Measurements from ENCODE around the gene ABCC1. TPM values are rescaled to one million over a fixed set of nuclear protein-coding genes. Genes with fewer than 3 reads are reported as not detected.
"Not testable (repeated sequence)": the region's sequence is repeated elsewhere in the genome, so short reads cannot be mapped to it uniquely, and the experiment has no call there.

Gene ABCC1
- total RNA-seq, 1 donor from 2014 or later: 53.7 TPM

DNA sequence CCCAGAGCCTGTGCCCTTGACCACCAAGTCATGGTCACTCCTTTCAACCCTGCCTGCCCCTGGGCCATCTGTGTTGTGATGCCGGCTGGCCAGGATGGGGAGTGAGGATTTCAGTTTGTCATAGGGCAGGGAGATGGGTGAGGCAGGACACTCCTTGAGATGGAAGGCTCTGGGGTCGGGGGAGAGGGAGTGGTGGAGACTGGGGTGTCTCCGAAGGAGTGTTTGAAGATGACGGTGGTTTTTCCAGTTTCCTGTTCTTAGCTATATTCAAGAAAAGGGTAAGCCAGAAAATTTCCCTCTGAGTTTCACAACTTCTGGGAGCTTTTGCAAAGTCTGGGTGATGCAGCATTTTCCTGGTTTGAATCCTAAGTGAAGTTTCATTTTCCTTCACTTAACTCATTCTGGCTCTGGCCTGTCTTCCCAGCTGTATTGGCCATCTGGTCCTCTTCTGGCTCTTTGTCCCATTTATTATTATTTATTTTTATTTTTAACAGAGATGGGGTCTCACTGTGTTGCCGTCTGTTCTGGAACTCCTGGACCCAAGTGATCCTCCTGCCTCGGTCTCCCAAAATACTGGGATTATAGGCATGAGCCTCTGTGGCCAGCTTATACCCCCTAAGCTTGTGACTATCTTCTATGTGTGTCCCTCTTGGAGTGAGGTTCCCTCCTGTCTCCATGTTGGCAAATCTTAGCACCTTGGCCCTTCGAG lies 27.7 kb downstream of the ABCC1 start:
- no peaks in the 10 kb centered on the region for H3K27me3 Mint-ChIP-seq
- H3K36me3 Mint-ChIP-seq: peaks cover 41% of the 10 kb centered on the region
- peaks cover 11% of the 10 kb centered on the region for H3K9me3 Mint-ChIP-seq
- H3K4me3 Mint-ChIP-seq: no peak overlapping the region
- TF ChIP-seq, protein P1, sequence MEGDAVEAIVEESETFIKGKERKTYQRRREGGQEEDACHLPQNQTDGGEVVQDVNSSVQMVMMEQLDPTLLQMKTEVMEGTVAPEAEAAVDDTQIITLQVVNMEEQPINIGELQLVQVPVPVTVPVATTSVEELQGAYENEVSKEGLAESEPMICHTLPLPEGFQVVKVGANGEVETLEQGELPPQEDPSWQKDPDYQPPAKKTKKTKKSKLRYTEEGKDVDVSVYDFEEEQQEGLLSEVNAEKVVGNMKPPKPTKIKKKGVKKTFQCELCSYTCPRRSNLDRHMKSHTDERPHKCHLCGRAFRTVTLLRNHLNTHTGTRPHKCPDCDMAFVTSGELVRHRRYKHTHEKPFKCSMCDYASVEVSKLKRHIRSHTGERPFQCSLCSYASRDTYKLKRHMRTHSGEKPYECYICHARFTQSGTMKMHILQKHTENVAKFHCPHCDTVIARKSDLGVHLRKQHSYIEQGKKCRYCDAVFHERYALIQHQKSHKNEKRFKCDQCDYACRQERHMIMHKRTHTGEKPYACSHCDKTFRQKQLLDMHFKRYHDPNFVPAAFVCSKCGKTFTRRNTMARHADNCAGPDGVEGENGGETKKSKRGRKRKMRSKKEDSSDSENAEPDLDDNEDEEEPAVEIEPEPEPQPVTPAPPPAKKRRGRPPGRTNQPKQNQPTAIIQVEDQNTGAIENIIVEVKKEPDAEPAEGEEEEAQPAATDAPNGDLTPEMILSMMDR (conservative IDR thresholded peaks at IDR 0.05): no peak
- no peaks in the 10 kb centered on the region for H3K4me1 Mint-ChIP-seq (ENCODE audit: unreplicated experiment)
- H3K27ac Mint-ChIP-seq: no peak overlapping the region
- DNase-seq (ENCODE audit: extremely low spot score, unreplicated experiment): no peak

DNA sequence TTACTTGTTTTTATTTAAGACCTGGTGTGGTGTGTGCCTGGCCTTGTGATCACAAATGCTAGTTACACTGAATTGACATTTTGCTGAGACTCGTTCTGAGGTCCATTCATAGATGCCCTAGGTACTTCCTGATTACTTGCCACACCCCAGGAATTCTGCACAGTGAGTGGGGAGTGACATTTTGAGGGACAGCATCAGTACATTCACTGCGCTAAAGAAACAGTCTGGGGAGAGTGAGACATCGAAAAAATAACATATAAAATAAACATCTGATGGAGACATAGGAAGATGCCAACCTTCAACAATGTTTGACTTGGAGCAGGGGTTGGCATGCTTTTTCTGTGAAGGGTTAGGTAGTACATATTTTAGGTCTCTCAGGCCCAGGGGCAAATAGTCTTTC lies 30.4 kb downstream of the ABCC1 start:
- TF ChIP-seq, protein P1 (conservative IDR thresholded peaks at IDR 0.05): no peak
- Mint-ChIP-seq H3K4me3 (no peak overlapping the region), H3K4me1 (ENCODE audit: unreplicated experiment) (peaks cover 14% of the 10 kb centered on the region), H3K27me3 (no peaks in the 10 kb centered on the region), H3K27ac (no peak overlapping the region), H3K36me3 (peaks cover 39% of the 10 kb centered on the region), H3K9me3 (peaks cover 13% of the 10 kb centered on the region)
- DNase-seq (ENCODE audit: extremely low spot score, unreplicated experiment): no peak

DNA sequence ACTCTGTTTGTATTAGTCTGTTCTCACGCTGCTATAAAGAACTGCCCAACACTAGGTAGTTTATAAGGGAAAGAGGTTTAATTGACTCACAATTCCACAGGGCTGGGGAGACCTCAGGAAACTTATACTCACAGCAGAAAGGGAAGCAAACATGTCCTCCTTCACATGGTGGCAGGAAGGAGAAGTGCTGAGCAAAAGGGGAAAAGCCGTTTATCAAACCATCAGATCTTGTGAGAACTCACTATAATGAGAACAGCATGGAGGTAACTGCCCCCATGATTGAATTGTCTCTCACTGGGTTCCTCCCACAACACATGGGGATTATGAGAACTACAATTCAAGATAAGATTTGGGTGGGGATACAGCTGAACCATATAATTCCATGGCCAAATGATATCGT lies 30.9 kb downstream of the ABCC1 start:
- no peak overlapping the region for H3K4me3 Mint-ChIP-seq
- peaks cover 13% of the 10 kb centered on the region for H3K9me3 Mint-ChIP-seq
- H3K4me1 Mint-ChIP-seq (ENCODE audit: unreplicated experiment): peaks cover 14% of the 10 kb centered on the region

DNA sequence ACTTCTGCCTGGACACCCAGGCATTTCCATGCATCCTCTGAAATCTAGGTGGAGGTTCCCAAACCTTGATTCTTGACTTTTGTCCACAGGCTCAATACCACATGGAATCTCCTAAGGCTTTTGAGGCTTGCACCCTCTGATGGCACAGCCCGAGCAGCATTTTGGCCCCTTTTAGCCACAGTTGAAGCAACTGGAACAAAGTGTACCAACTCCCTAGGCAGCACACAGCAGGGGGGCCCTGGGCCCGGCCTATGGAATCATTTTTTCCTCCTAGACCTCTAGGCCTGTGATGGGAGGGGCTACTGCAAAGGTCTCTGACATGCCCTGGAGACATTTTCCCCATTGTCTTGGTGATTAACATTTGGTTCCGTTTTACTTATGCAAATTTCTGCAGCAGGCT lies 32.0 kb downstream of the ABCC1 start:
- DNase-seq (ENCODE audit: extremely low spot score, unreplicated experiment): no peak
- Mint-ChIP-seq H3K4me3 (no peak overlapping the region), H3K27ac (no peak overlapping the region), H3K36me3 (peaks cover 37% of the 10 kb centered on the region), H3K4me1 (ENCODE audit: unreplicated experiment) (peaks cover 14% of the 10 kb centered on the region), H3K9me3 (peaks cover 13% of the 10 kb centered on the region), H3K27me3 (no peaks in the 10 kb centered on the region)
- TF ChIP-seq, protein P1 (conservative IDR thresholded peaks at IDR 0.05): no peak

More for the DNA sequence above, 30.9 kb downstream of the ABCC1 start:
- Mint-ChIP-seq H3K27ac (no peak overlapping the region), H3K27me3 (no peaks in the 10 kb centered on the region), H3K36me3 (peaks cover 39% of the 10 kb centered on the region)
- TF ChIP-seq, protein P1 (conservative IDR thresholded peaks at IDR 0.05): no peak
- DNase-seq (ENCODE audit: extremely low spot score, unreplicated experiment): no peak

DNA sequence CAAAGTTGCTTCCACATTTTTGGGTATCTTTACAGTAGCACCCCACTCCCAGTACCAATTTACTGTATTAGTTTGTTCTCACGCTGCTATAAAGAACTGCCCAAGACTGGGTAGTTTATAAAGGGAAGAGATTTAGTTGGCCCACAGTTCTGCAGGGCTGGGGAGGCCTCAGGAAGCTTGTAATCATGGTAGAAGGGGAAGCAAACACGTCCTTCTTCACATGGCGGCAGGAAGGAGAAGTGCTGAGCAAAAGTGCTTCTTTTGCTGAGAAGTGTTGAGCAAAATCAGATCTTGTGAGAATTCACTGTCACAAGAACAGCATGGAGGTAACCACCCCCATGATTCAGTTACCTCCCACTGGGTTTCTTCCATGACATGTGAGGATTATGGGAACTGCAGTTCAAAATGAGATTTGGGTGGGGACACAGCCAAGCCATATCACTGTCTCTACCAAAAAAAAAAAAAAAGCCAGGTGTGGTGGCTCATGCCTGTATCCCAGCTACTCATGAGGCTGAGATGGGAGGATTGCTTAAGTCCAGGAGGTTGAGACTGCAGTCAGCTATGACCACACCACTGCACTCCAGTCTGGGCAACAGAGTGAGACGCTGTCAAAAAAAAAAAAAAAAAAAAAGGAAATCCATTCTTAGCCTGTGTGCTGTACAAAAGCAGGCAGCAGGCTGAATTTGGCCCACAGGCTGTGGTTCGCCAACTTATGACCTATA lies 32.9 kb downstream of the ABCC1 start:
- H3K4me3 Mint-ChIP-seq; DNase-seq (ENCODE audit: extremely low spot score, unreplicated experiment); H3K27ac Mint-ChIP-seq; H3K27me3 Mint-ChIP-seq: not testable (repeated sequence)
- Mint-ChIP-seq H3K36me3 (peaks cover 36% of the 10 kb centered on the region), H3K4me1 (ENCODE audit: unreplicated experiment) (peaks cover 17% of the 10 kb centered on the region), H3K9me3 (peaks cover 13% of the 10 kb centered on the region)

DNA sequence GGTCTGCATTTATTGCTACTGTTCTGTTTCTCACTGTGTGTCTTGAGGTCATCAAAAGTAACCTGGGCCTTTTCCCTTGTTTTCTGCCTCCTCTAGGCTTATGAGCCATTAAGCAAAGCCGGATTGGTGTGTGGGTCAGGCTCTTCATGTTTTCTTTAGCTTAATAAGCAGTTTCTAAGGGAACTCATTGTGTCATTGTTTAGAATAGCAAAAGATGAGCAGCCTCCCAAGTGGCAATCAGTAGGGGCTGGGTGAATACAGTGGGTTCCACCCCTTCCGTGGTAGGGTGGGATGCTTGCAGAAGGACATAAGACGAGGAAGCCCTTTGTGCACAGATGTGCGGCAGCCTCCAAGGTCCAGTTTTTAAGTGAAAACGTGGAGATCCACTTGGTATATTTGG lies 34.5 kb downstream of the ABCC1 start:
- no peak for DNase-seq (ENCODE audit: extremely low spot score, unreplicated experiment)
- peaks cover 30% of the 10 kb centered on the region for H3K4me1 Mint-ChIP-seq (ENCODE audit: unreplicated experiment)
- H3K4me3 Mint-ChIP-seq: no peak overlapping the region
- H3K9me3 Mint-ChIP-seq: peaks cover 13% of the 10 kb centered on the region
- peaks cover 36% of the 10 kb centered on the region for H3K36me3 Mint-ChIP-seq
- no peaks in the 10 kb centered on the region for H3K27me3 Mint-ChIP-seq
- no peak overlapping the region for H3K27ac Mint-ChIP-seq
- TF ChIP-seq, protein P1 (conservative IDR thresholded peaks at IDR 0.05): no peak
